GM19025 (cell line): ENCODE data around the gene CACNA1C.

Source experiments
- ATAC-seq: cut with Tn5 transposase; IDR thresholded peaks from one replicate; pipeline ENCODE4 v1.9.1; 2021; ENCODE audit warnings: mild to moderate bottlenecking, low read depth, moderate library complexity; ENCODE audit not compliant: unreplicated experiment

CACNA1C gene

GRCh38 chr12:2224961-2225360 lies 172.2 kb downstream of the CACNA1C start:
- no peak for ATAC-seq

GRCh38 chr12:2225696-2226095 lies 172.9 kb downstream of the CACNA1C start:
- no peak for ATAC-seq

GRCh38 chr12:2226641-2227040 lies 173.9 kb downstream of the CACNA1C start:
- ATAC-seq, result no peak

GRCh38 chr12:2227360-2227759 lies 174.6 kb downstream of the CACNA1C start:
- no peak for ATAC-seq

- ATAC-seq, result no peak
Measured at GRCh38 chr12:2228535-2228934, 175.7 kb downstream of the CACNA1C start.

GRCh38 chr12:2229661-2230539 lies 177.1 kb downstream of the CACNA1C start:
- ATAC-seq, result no peak

- no peak for ATAC-seq
Measured at GRCh38 chr12:2231011-2231595, 178.3 kb downstream of the CACNA1C start.

- ATAC-seq, result no peak
Measured at GRCh38 chr12:2231956-2232355, 179.2 kb downstream of the CACNA1C start.

GRCh38 chr12:2233034-2233433 lies 180.2 kb downstream of the CACNA1C start:
- ATAC-seq, result no peak

GRCh38 chr12:2234091-2234490 lies 181.3 kb downstream of the CACNA1C start:
- ATAC-seq, result no peak

- ATAC-seq, result no peak
Measured at GRCh38 chr12:2234646-2235350, 182.0 kb downstream of the CACNA1C start.

- ATAC-seq, result no peak
Measured at GRCh38 chr12:2236506-2237294, 183.9 kb downstream of the CACNA1C start.

- ATAC-seq, result no peak
Measured at GRCh38 chr12:2238111-2238510, 185.3 kb downstream of the CACNA1C start.

GRCh38 chr12:2239381-2239871 lies 186.6 kb downstream of the CACNA1C start:
- ATAC-seq, result no peak

- ATAC-seq, result no peak
Measured at GRCh38 chr12:2240390-2240789, 187.6 kb downstream of the CACNA1C start.

GRCh38 chr12:2240984-2241383 lies 188.2 kb downstream of the CACNA1C start:
- ATAC-seq, result no peak

GRCh38 chr12:2242216-2242615 lies 189.4 kb downstream of the CACNA1C start:
- ATAC-seq, result no peak

- no peak for ATAC-seq
Measured at GRCh38 chr12:2242816-2243215, 190.0 kb downstream of the CACNA1C start.

GRCh38 chr12:2243275-2243674 lies 190.5 kb downstream of the CACNA1C start:
- no peak for ATAC-seq
